Astrocyte of the spinal cord (primary cell): ENCODE data around the gene MAMDC2.

ENCODE experiments used
- DNase-seq: peaks from one replicate; pipeline ENCODE4 v3.0.0; 2011; ENCODE audit warnings: low read depth, low spot score
- H3K4me3 ChIP-seq: 2 replicates; pipeline ENCODE4 v1.5.1; 2011; ENCODE audit warnings: low read depth, mild to moderate bottlenecking, low read length, moderate library complexity
- CTCF ChIP-seq: IDR thresholded peaks from 2 replicates; pipeline ENCODE4 v1.5.1; 2012; ENCODE audit warnings: low read depth, mild to moderate bottlenecking, low read length, inconsistent platforms
- in situ Hi-C: cut with HindIII; loops from 2 replicates; pipeline ENCODE4 v1.10.0; 2017; ENCODE audit warnings: low sequenced_read_pairs

Gene MAMDC2

GRCh38 chr9:70044490-70045307, 1.1 kb downstream of the MAMDC2 start:
- in situ Hi-C loops = no loop called here
- peak overlapping the region; percentile 47 for H3K4me3 ChIP-seq
- TF ChIP-seq CTCF = no peak
- peak; percentile 66 for DNase-seq

GRCh38 chr9:70045452-70045851, 1.8 kb downstream of the MAMDC2 start:
- no peak overlapping the region for H3K4me3 ChIP-seq
- in situ Hi-C loops = no loop called here

DNA sequence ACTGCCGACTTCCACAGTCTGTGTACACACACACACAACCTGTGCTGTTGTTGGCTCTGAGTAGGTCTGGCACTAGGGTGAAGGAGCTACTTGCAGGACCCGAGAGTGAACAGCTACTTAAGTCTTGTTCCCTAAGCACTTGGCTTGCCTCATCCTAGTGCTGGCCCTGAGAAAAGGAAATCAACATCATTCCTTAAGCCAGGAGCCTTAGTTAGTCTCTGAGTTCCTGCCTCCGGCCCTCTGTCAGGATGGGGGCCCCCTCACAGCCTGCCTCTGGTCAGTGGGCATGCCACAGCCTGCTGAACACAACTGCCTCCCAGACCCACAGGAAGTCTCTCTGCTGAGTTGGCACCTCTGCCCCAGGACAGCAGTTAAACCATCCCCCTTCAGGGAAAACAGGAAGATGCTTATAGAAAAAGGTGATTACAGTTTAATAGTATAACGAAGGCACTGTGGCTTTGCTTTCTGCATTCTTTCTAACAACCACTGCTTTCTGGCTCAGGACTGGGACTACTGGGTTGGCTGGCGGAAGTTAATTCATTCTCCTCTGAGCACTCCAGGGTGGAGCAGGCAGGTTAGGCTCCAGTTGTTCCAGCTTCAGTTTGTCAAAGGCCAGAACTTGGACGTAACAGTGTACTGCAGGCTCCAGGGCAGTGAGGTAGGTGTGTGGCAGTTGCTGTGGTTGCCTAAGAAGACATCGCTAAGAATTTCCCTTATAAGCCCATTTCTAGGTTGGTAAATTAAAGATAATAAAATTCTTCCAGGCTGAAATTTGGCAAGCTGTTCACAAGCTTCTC, 2.8 kb downstream of the MAMDC2 start:
- in situ Hi-C loops = no loop called here
- no peak overlapping the region for H3K4me3 ChIP-seq
- TF ChIP-seq CTCF = no peak
- no peak for DNase-seq

More at GRCh38 chr9:70045452-70045851, 1.8 kb downstream of the MAMDC2 start:
- no peak for TF ChIP-seq CTCF
- DNase-seq = no peak

DNA sequence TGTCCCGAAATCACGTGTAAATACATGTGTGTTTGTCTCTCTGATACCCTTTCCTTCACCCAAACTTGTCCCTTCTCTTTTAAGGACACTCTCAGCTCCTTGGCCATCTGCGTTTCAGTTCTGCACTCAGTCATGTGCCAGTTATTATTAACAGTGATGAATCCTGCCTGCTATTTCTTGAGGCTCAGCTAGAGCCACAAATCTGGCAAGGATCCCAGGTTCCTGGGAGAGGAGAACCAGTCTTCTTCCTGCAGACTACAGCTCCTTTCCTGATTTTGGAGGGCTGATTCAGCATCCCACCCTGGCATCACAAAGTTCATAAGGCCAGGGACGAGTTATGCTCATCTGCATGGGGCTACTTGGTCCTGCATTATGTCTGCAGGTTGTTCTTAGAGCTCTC, 5.6 kb downstream of the MAMDC2 start:
- H3K4me3 ChIP-seq = no peak overlapping the region
- DNase-seq = peak; percentile 68
- in situ Hi-C loops = no loop called here
- TF ChIP-seq CTCF = no peak

DNA sequence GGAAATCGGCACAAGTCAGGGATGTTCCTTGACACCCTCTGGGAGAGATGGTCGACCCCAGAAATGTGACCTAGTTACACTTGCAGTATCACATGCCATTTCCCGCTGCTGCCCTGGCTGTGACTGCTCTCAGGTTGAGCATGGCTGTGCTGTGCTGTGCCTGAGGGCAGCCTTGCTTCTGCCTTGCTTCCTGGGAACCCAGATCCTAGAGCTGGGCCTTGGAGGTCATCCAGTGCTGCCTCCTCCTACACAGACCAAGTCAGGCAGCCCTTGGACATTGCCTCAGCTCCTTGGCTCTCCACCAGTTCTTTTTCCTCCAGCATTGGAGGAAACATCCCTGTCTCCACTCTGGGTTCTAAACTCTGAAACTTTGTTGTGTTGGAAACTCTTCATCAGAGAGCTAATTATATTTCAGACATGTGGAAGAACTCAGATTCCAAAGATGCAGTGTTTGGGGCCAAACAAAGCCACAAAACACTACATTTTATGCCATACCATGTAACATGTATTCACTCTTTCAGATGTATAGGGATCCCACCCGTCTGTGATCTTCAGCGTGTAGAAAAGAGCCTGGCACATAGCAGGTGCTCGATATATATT, 6.1 kb downstream of the MAMDC2 start:
- TF ChIP-seq CTCF = no peak
- no peak for DNase-seq
- H3K4me3 ChIP-seq = no peak overlapping the region
- in situ Hi-C loops = no loop called here

DNA sequence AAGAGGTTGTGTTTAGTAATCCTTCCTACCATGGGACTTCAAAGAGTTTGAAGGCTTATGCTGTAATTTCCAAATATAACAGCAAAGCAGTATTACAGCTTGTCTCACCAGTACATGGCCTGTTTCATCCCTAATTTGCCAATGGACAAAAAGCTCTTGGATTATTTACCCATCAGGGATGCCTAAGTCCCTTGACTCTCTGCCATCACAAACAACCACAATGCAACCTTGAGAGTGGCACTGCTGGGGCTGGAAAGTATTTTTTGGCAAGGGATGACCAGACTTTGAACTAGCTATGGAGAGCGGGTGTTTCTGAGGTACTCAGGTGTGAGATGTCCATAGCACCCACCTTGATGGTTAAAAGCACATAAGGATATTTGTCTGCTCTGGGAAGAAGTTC, 9.1 kb downstream of the MAMDC2 start:
- in situ Hi-C loops = no loop called here
- DNase-seq = no peak
- TF ChIP-seq CTCF = no peak
- H3K4me3 ChIP-seq = no peak overlapping the region
